Psoas muscle (tissue), 8 donors: ENCODE data around the gene MUC3A. TPM values are rescaled to one million over a fixed set of nuclear protein-coding genes. Genes with fewer than 3 reads are reported as not detected.
"Not testable (repeated sequence)": the region's sequence is repeated elsewhere in the genome, so short reads cannot be mapped to it uniquely, and the experiment has no call there.

ENCODE experiments used
- ATAC-seq, 4 donors: fragments of 200-7000 bp; cut with Tn5 transposase; one replicate each; pipeline ENCODE4 v1.9.1; 2020; ENCODE audit warnings: moderate library complexity in 3 of 4, mild to moderate bottlenecking in 2 of 4
- DNase-seq, 2 donors: peaks; one replicate each; pipeline ENCODE4 v3.0.0-alpha.2; 2020
- H3K27ac ChIP-seq: fragments of 200-600 bp; one replicate; pipeline ENCODE4 v1.8.0; 2022
- H3K27me3 ChIP-seq, 3 donors: fragments of 200-600 bp in 1 of 3; one replicate each; pipeline versions ENCODE4 v1.6.1 to v1.8.0; 2013 to 2022; ENCODE audit warnings: low read length in 2 of 3, mild to moderate bottlenecking in 2 of 3, moderate library complexity in 1 of 3; ENCODE audit not compliant: insufficient read depth in 3 of 3
- H3K36me3 ChIP-seq, 2 donors: fragments of 200-600 bp in 1 of 2; one replicate each; pipeline versions ENCODE4 v1.6.1 to v1.8.0; 2013 to 2022; ENCODE audit warnings: low read depth in 1 of 2, mild to moderate bottlenecking in 1 of 2, moderate library complexity in 1 of 2; ENCODE audit not compliant: insufficient read depth in 1 of 2
- H3K4me1 ChIP-seq: fragments of 200-600 bp; one replicate; pipeline ENCODE4 v1.8.0; 2022
- H3K4me3 ChIP-seq: fragments of 200-600 bp; one replicate; pipeline ENCODE4 v1.8.0; 2022; ENCODE audit warnings: mild to moderate bottlenecking
- H3K9me3 ChIP-seq: fragments of 200-600 bp; one replicate; pipeline ENCODE4 v1.8.0; 2022
- CTCF ChIP-seq: fragments of 200-600 bp; IDR thresholded peaks from one replicate; pipeline ENCODE4 v1.8.0; 2022; ENCODE audit warnings: antibody characterized with exemption
- WGBS, 3 donors: extraction: QIAGEN DNeasy Blood & Tissue Kit; methylation state at CpG; one replicate each; pipeline versions ENCODE4 v1.1.6 to v1.1.7; 2013; 5-methylcytosine and 5-hydroxymethylcytosine counted together
- intact Hi-C, 2 donors: fragments of 100-400 bp; cut with DNase I; formaldehyde crosslinking; loops; one replicate each; pipeline versions ENCODE4 v1.11.0 to v1.14.2; 2022
- polyA plus RNA-seq, 3 donors: library from polyadenylated mRNA; stranded (reverse); fragments of 200-250 nt; gene quantifications; one replicate each; pipeline ENCODE4 v1.2.3, GENCODE V29; 2013
- total RNA-seq, 4 donors: library from RNA; stranded (reverse); fragmentation: NEBNext Ultra II Directional in 2 of 4; extraction: Animal tissue kit (Norgen Biotek cat#: 25700) in 2 of 4; gene quantifications; one replicate each; pipeline versions ENCODE4 v1.2.1 to v1.2.4, GENCODE V29; 2021 to 2023
- donor health status: healthy with polysubstance abuse.
- donor health status: DM: no; HTN: no; CAD: no; lungs with moderate emphysema.
- donor health status: Bipolar disorder and iron deficiency.
- donor health status: healthy.
- donor health status: DM: yes; HTN: yes; CAD: no.
- donor health status: DM: no; HTN: no; CAD: no.
- donor health status: DM: no; HTN: no; CAD: no.
- donor health status: DM: yes; HTN: yes; CAD: no.

MUC3A gene
- total and polyA plus RNA-seq, 7 donors: 0.10 to 0.79 (median 0.30) TPM

DNA sequence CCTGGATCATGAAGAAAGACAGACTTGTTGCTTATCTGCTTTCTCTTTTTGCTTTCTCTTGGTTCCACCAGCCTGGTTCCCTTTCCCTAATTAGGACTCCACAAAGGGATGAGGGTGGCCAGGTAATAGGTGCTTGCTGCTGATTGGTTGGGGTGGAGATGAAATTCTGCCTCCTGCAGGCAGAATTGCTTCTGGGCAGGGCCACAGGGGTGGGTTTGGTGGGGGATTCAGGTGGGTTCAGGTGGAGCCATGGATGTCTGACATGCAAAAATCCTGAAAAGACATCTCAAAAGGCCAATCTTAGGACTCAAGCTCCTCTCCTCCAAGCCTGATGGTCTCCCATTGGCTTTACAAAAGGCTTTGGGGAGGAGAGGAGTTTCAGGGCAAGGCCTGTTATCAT lies 28.3 kb upstream of the MUC3A start:
- ATAC-seq (no peak), DNase-seq (no peak)
- Histone ChIP-seq H3K27me3 (no peaks in the 10 kb centered on the region), H3K9me3 (no peaks in the 10 kb centered on the region), H3K36me3 (no peaks in the 10 kb centered on the region), H3K4me1 (no peaks in the 10 kb centered on the region), H3K27ac (no peak overlapping the region), H3K4me3 (no peak overlapping the region)
- intact Hi-C loops: no loop called here
- TF ChIP-seq CTCF: no peak

- DNase-seq, ATAC-seq, H3K4me1 ChIP-seq, H3K27ac ChIP-seq, H3K9me3 ChIP-seq, H3K36me3 ChIP-seq, H3K27me3 ChIP-seq, intact Hi-C loops, H3K4me3 ChIP-seq: not testable (repeated sequence)
- WGBS, 3 donors: 52 to 65% (median 62%) methylated on average over 4 of the region's 4 CpGs
Measured at GRCh38 chr7:100923616-100924015, 25.7 kb upstream of the MUC3A start.

GRCh38 chr7:100929808-100930174 lies 19.5 kb upstream of the MUC3A start:
- no peaks in the 10 kb centered on the region for H3K4me1 ChIP-seq
- intact Hi-C loops: no loop called here
- H3K36me3 ChIP-seq: no peaks in the 10 kb centered on the region
- no peaks in the 10 kb centered on the region for H3K9me3 ChIP-seq
- no peak overlapping the region for H3K4me3 ChIP-seq
- no peak overlapping the region for H3K27ac ChIP-seq
- no peak for TF ChIP-seq CTCF
- no peaks in the 10 kb centered on the region for H3K27me3 ChIP-seq
- DNase-seq: no peak
- ATAC-seq: no peak
- WGBS, 3 donors: 91 to 95% (median 94%) methylated on average over 1 of the region's 1 CpG

DNA sequence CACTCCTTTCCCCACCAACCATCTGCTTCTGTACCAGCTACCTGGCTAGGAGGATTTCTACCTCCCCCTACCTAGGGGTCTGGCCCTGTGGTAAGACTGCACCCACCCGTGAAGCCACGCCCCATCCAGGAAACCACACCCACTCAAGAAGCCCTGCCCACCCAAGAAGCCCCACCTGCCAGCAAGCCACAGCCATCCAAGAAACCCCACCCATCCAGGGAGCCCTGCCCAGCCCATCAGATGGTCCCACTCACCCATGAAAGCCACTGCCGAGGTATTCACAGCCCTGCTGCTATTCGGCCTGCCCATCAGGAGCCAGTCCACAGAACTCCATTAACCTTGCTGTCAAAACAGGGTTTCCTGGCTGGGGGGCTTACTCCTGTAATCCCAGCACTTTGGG lies 15.6 kb upstream of the MUC3A start:
- no peaks in the 10 kb centered on the region for H3K27me3 ChIP-seq
- H3K27ac ChIP-seq: no peak overlapping the region
- H3K4me1 ChIP-seq: no peaks in the 10 kb centered on the region
- DNase-seq: no peak
- H3K9me3 ChIP-seq: no peaks in the 10 kb centered on the region
- H3K4me3 ChIP-seq: no peak overlapping the region
- ATAC-seq: no peak
- intact Hi-C loops: no loop called here
- TF ChIP-seq CTCF: no peak
- WGBS, 3 donors: 52 to 53% (median 53%) methylated on average over 4 of the region's 4 CpGs
- H3K36me3 ChIP-seq: no peaks in the 10 kb centered on the region

DNA sequence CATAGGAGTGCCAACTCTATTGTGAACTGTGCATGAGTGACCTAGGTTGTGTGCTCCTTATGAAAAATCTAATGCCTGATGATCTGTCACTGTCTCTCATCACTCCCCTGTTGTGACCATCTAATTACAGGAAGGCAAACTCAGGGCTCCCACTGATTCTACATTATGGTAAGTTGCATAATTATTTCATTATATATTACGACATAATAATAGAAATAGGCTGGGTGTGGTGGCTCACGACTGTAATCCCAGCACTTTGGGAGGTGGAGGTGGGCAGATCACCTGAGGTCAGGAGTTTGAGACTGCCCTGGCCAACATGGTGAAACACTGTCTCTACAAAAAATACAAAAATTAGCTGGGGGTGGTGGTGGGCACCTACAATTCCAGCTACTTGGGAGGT lies 14.0 kb upstream of the MUC3A start:
- H3K4me3 ChIP-seq, DNase-seq, intact Hi-C loops, H3K27me3 ChIP-seq, H3K9me3 ChIP-seq, ATAC-seq, H3K36me3 ChIP-seq, H3K4me1 ChIP-seq, H3K27ac ChIP-seq: not testable (repeated sequence)
- WGBS, 3 donors: 68 to 80% (median 77%) methylated on average over 2 of the region's 2 CpGs

DNA sequence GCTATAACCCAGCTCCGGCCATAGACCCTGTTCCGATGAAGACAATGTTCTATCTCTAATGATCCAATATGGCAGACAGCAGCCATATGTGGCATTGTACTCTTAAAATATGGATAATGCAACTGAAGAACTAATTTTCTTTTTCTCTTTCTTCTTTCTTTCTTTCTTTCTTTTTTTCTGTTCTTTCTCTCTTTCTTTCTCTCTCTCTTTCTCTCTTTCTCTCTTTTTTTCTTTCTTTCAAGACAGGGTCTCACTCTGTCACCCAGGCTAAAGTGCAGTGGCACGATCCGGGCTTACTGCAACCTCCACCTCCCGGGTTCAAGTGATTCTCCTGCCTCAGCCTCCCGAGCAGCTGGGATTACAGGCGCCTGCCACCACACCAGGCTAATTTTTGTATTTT lies 13.2 kb upstream of the MUC3A start:
- H3K4me3 ChIP-seq, H3K9me3 ChIP-seq, H3K36me3 ChIP-seq, H3K4me1 ChIP-seq, ATAC-seq, H3K27me3 ChIP-seq, H3K27ac ChIP-seq, DNase-seq, intact Hi-C loops: not testable (repeated sequence)
- 88 to 91% (median 88%) methylated on average over 7 of the region's 7 CpGs for WGBS, 3 donors
